ENCODE data around the gene EXOSC5. TPM values are rescaled to one million over a fixed set of nuclear protein-coding genes. Genes with fewer than 3 reads are reported as not detected.
"Not testable (repeated sequence)": the region's sequence is repeated elsewhere in the genome, so short reads cannot be mapped to it uniquely, and the experiment has no call there.

Gene EXOSC5
- total RNA-seq, 2 experiments from 2014 or later = 40.0 to 55.8 TPM

DNA sequence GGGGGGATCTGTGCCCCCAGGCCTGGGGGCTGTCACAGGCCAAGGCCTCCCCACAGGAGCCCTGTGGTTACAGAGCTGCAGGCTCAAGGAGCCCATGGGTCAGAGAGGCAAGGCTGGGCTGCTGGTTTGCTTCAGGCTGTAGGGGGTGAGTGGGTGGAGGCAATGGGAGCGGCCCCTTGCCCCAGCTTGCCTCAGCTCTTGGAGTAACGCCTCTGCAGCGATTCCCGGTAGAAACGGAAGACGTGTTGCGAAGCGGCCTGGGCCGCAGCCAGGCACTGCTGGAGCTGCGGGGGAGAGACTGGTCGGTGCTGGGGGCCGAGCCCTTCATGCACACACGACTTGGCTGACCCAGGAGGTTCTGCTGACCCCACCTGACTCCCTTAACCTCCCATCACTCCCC is 10.7 kb downstream of the EXOSC5 start:
- ChIA-PET CTCF (ENCODE audit: unreplicated experiment) (no interaction called here), POLR2A (interaction anchor here (0.6 kb wide), 1 partner anchor 71 kb away, joined by 3 read pairs; no protein-coding TSS in a partner anchor)

DNA sequence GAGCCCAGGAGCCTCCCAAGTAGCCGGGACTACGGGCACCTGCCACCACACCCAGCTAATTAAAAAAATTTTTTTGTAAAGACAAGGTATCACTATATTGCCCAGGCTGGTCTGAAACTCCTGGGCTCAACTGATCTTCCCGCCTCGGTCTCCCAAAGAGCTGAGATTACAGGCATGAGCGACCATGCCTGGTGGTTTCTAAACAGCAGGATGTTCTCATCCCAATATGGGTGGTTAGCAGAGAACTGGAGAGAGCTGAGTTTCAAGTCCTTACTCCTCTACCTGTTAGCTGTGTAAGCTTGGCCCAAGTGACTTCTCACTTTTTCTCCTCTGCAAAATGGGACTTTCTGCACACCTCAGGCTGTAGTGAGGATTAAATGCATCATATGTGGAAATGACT is 12.8 kb downstream of the EXOSC5 start:
- no peaks in the 10 kb centered on the region for H4K20me1 ChIP-seq (ENCODE audit: insufficient read depth, low read length)
- no peaks in the 10 kb centered on the region for H3K9me3 ChIP-seq (ENCODE audit: low read length)
- no peaks in the 10 kb centered on the region for H3K4me1 ChIP-seq (ENCODE audit: insufficient read depth, low read length, poor library complexity, severe bottlenecking)
- CTCF ChIA-PET (ENCODE audit: unreplicated experiment) = no interaction called here
- H3K79me2 ChIP-seq (ENCODE audit: insufficient read depth, low read depth, low read length) = no peaks in the 10 kb centered on the region
- no peaks in the 10 kb centered on the region for H3K9me2 ChIP-seq (ENCODE audit: insufficient read depth, low read length)
- no peak for DNase-seq (ENCODE audit: low spot score)
- peaks cover 37% of the 10 kb centered on the region for H3K36me3 ChIP-seq (ENCODE audit: insufficient read depth, low read length)
- no peak overlapping the region for H2AFZ ChIP-seq (ENCODE audit: low read length)
- intact Hi-C loops (cut with micrococcal nuclease; ENCODE audit: unreplicated experiment) = no loop called here
- no peak overlapping the region for H3K27ac ChIP-seq (ENCODE audit: low read depth, low read length, poor library complexity, severe bottlenecking)
- no peak overlapping the region for H3K4me2 ChIP-seq (ENCODE audit: low read length)
- no peak for TF ChIP-seq EZH2phosphoT487 (IDR thresholded peaks at IDR 0.05; ENCODE audit: borderline replicate concordance, low read depth, low read length)
- TF ChIP-seq, protein P1, sequence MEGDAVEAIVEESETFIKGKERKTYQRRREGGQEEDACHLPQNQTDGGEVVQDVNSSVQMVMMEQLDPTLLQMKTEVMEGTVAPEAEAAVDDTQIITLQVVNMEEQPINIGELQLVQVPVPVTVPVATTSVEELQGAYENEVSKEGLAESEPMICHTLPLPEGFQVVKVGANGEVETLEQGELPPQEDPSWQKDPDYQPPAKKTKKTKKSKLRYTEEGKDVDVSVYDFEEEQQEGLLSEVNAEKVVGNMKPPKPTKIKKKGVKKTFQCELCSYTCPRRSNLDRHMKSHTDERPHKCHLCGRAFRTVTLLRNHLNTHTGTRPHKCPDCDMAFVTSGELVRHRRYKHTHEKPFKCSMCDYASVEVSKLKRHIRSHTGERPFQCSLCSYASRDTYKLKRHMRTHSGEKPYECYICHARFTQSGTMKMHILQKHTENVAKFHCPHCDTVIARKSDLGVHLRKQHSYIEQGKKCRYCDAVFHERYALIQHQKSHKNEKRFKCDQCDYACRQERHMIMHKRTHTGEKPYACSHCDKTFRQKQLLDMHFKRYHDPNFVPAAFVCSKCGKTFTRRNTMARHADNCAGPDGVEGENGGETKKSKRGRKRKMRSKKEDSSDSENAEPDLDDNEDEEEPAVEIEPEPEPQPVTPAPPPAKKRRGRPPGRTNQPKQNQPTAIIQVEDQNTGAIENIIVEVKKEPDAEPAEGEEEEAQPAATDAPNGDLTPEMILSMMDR (conservative IDR thresholded peaks at IDR 0.05; ENCODE audit: low read length) = no peak
- no TSS peak for BruUV-seq (replicated peaks)
- H3K4me3 ChIP-seq (ENCODE audit: low read depth, low read length, poor library complexity, severe bottlenecking) = no peak overlapping the region
- POLR2A ChIA-PET = interaction anchor here (1.0 kb wide), 1 partner anchor 9 kb away, joined by 4 read pairs; no protein-coding TSS in a partner anchor

More for the DNA sequence above, 10.7 kb downstream of the EXOSC5 start:
- H3K27ac ChIP-seq (ENCODE audit: low read depth, low read length, poor library complexity, severe bottlenecking) = no peak overlapping the region
- H2AFZ ChIP-seq (ENCODE audit: low read length) = no peak overlapping the region
- no peaks in the 10 kb centered on the region for H3K9me3 ChIP-seq (ENCODE audit: low read length)
- DNase-seq (ENCODE audit: low spot score) = no peak
- H4K20me1 ChIP-seq (ENCODE audit: insufficient read depth, low read length) = no peaks in the 10 kb centered on the region
- no peak overlapping the region for H3K4me2 ChIP-seq (ENCODE audit: low read length)
- H3K79me2 ChIP-seq (ENCODE audit: insufficient read depth, low read depth, low read length) = no peaks in the 10 kb centered on the region
- BruUV-seq (replicated peaks) = no TSS peak
- no peak for TF ChIP-seq EZH2phosphoT487 (IDR thresholded peaks at IDR 0.05; ENCODE audit: borderline replicate concordance, low read depth, low read length)
- intact Hi-C loops (cut with micrococcal nuclease; ENCODE audit: unreplicated experiment) = no loop called here
- H3K4me1 ChIP-seq (ENCODE audit: insufficient read depth, low read length, poor library complexity, severe bottlenecking) = no peaks in the 10 kb centered on the region
- H3K4me3 ChIP-seq (ENCODE audit: low read depth, low read length, poor library complexity, severe bottlenecking) = no peak overlapping the region
- no peaks in the 10 kb centered on the region for H3K9me2 ChIP-seq (ENCODE audit: insufficient read depth, low read length)
- peaks cover 56% of the 10 kb centered on the region for H3K36me3 ChIP-seq (ENCODE audit: insufficient read depth, low read length)

DNA sequence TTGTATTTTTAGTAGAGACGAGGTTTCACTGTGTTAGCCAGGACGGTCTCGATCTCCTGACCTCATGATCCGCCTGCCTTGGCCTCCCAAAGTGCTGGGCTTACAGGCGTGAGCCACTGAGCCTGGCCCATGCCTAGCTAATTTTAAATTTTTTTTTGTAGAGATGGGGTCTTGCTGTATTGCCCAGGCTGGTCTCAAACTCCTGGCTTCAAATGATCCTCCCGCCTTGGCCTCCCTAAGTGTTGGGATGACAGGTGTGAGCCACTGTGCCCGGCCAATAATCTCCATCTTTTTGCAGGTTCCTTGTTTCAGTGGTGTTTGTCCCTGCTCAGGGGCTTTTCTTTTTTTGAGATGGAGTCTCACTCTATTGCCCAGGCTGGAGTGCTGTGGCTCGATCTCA is 15.6 kb downstream of the EXOSC5 start:
- BruUV-seq (replicated peaks); H3K79me2 ChIP-seq (ENCODE audit: insufficient read depth, low read depth, low read length); H4K20me1 ChIP-seq (ENCODE audit: insufficient read depth, low read length); H3K4me2 ChIP-seq (ENCODE audit: low read length); CTCF ChIA-PET (ENCODE audit: unreplicated experiment); H3K9me3 ChIP-seq (ENCODE audit: low read length); H3K4me3 ChIP-seq (ENCODE audit: low read depth, low read length, poor library complexity, severe bottlenecking); intact Hi-C loops (cut with micrococcal nuclease; ENCODE audit: unreplicated experiment); H3K27ac ChIP-seq (ENCODE audit: low read depth, low read length, poor library complexity, severe bottlenecking); DNase-seq (ENCODE audit: low spot score); H3K9me2 ChIP-seq (ENCODE audit: insufficient read depth, low read length); H2AFZ ChIP-seq (ENCODE audit: low read length): not testable (repeated sequence)
- Histone ChIP-seq H3K4me1 (ENCODE audit: insufficient read depth, low read length, poor library complexity, severe bottlenecking) (peaks cover 13% of the 10 kb centered on the region), H3K36me3 (ENCODE audit: insufficient read depth, low read length) (peaks cover 16% of the 10 kb centered on the region; the same call in 1 of the 2 replicates)
- POLR2A ChIA-PET = interaction anchor here (0.6 to 0.9 kb wide), 2 partner anchors 18 to 58 kb away, joined by 3 to 6 read pairs; partner anchors contain the start of gene B9D2
